ENCODE data around the gene HSD11B1.

The HSD11B1 gene

GRCh38 chr1:209721323-209721722 lies 16.7 kb downstream of the HSD11B1 start:
- no peak for TF ChIP-seq CTCF (IDR thresholded peaks at IDR 0.05; ENCODE audit: low read depth, low read length, missing control alignments)
- DNase-seq (ENCODE audit: low read depth) = no peak
- in situ Hi-C loops (cut with HindIII; ENCODE audit: low sequenced_read_pairs) = no loop called here
- H3K4me3 ChIP-seq (ENCODE audit: low read depth, low read length) = no peak overlapping the region

GRCh38 chr1:209723265-209723664 lies 18.6 kb downstream of the HSD11B1 start:
- in situ Hi-C loops (cut with HindIII; ENCODE audit: low sequenced_read_pairs) = no loop called here
- no peak for DNase-seq (ENCODE audit: low read depth)

GRCh38 chr1:209723756-209724693 lies 19.4 kb downstream of the HSD11B1 start:
- in situ Hi-C loops (cut with HindIII; ENCODE audit: low sequenced_read_pairs) = no loop called here
- no peak for TF ChIP-seq CTCF (IDR thresholded peaks at IDR 0.05; ENCODE audit: low read depth, low read length, missing control alignments)
- no peak for DNase-seq (ENCODE audit: low read depth)
- no peak overlapping the region for H3K4me3 ChIP-seq (ENCODE audit: low read depth, low read length)

More at GRCh38 chr1:209723265-209723664, 18.6 kb downstream of the HSD11B1 start:
- TF ChIP-seq CTCF (IDR thresholded peaks at IDR 0.05; ENCODE audit: low read depth, low read length, missing control alignments) = no peak
- H3K4me3 ChIP-seq (ENCODE audit: low read depth, low read length) = no peak overlapping the region

- in situ Hi-C loops (cut with HindIII; ENCODE audit: low sequenced_read_pairs) = no loop called here
- no peak overlapping the region for H3K4me3 ChIP-seq (ENCODE audit: low read depth, low read length)
- TF ChIP-seq CTCF (IDR thresholded peaks at IDR 0.05; ENCODE audit: low read depth, low read length, missing control alignments) = no peak
- no peak for DNase-seq (ENCODE audit: low read depth)
Measured at GRCh38 chr1:209727286-209727685, 22.6 kb downstream of the HSD11B1 start.

GRCh38 chr1:209727785-209728184 lies 23.1 kb downstream of the HSD11B1 start:
- in situ Hi-C loops (cut with HindIII; ENCODE audit: low sequenced_read_pairs) = no loop called here
- no peak for DNase-seq (ENCODE audit: low read depth)
- H3K4me3 ChIP-seq (ENCODE audit: low read depth, low read length) = no peak overlapping the region
- no peak for TF ChIP-seq CTCF (IDR thresholded peaks at IDR 0.05; ENCODE audit: low read depth, low read length, missing control alignments)

GRCh38 chr1:209728466-209728865 lies 23.8 kb downstream of the HSD11B1 start:
- TF ChIP-seq CTCF (IDR thresholded peaks at IDR 0.05; ENCODE audit: low read depth, low read length, missing control alignments) = no peak
- in situ Hi-C loops (cut with HindIII; ENCODE audit: low sequenced_read_pairs) = no loop called here
- no peak overlapping the region for H3K4me3 ChIP-seq (ENCODE audit: low read depth, low read length)
- no peak for DNase-seq (ENCODE audit: low read depth)

Measured in astrocyte of the cerebellum (primary cell).